NB4 (cell line): ENCODE results near the gene PRAMEF1.

Experiments
- CTCF ChIP-seq: IDR thresholded peaks from one replicate; pipeline ENCODE4 v1.5.1; 2012; ENCODE audit warnings: low read depth, low read length
- MYC ChIP-seq: IDR thresholded peaks from 2 replicates; pipeline ENCODE4 v1.6.1; 2011; ENCODE audit warnings: low read depth, low read length
- POLR2A ChIP-seq: IDR thresholded peaks from 2 replicates; pipeline ENCODE4 v1.6.1; 2011; ENCODE audit warnings: mild to moderate bottlenecking; ENCODE audit not compliant: insufficient read length; ENCODE audit errors: extremely low read depth
- TF ChIP-seq, protein P1 (sequence below): IDR thresholded peaks from 2 replicates; pipeline ENCODE4 v1.6.1; 2011; ENCODE audit warnings: low read depth, low read length

- no peak for TF ChIP-seq CTCF
- TF ChIP-seq POLR2A = no peak
- no peak for TF ChIP-seq MYC
- TF ChIP-seq, protein P1, sequence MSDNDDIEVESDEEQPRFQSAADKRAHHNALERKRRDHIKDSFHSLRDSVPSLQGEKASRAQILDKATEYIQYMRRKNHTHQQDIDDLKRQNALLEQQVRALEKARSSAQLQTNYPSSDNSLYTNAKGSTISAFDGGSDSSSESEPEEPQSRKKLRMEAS = no peak
Observed at GRCh38 chr1:12769031-12769430, 22.2 kb upstream of the PRAMEF1 start.
